ENCODE data around the gene WNT10A.
"Not testable (repeated sequence)": the region's sequence is repeated elsewhere in the genome, so short reads cannot be mapped to it uniquely, and the experiment has no call there.

Gene WNT10A

GRCh38 chr2:218927876-218928275 lies 47.2 kb downstream of the WNT10A start:
- no peaks in the 10 kb centered on the region for H3K4me1 ChIP-seq (ENCODE audit: insufficient read depth, low read length)

GRCh38 chr2:218930488-218930887 lies 49.8 kb downstream of the WNT10A start:
- H3K9ac ChIP-seq (ENCODE audit: low read length); H3K9me3 ChIP-seq (ENCODE audit: low read length); H3K4me3 ChIP-seq (ENCODE audit: low read depth in 1 of 2, low read length in 2 of 2); H3K27ac ChIP-seq (ENCODE audit: low read depth, low read length); H3K4me1 ChIP-seq (ENCODE audit: insufficient read depth, low read length); H3K36me3 ChIP-seq (ENCODE audit: insufficient read depth, low read length); H3K27me3 ChIP-seq (ENCODE audit: control insufficient read depth in 1 of 2, insufficient read depth in 2 of 2, low read length in 2 of 2): not testable (repeated sequence)

More at GRCh38 chr2:218927876-218928275, 47.2 kb downstream of the WNT10A start:
- Histone ChIP-seq H3K9ac (ENCODE audit: low read length) (no peak overlapping the region), H3K27me3 (ENCODE audit: control insufficient read depth in 1 of 2, insufficient read depth in 2 of 2, low read length in 2 of 2) (peaks cover 0 to 4% of the 10 kb centered on the region in 2 donors), H3K9me3 (ENCODE audit: low read length) (no peaks in the 10 kb centered on the region), H3K27ac (ENCODE audit: low read depth, low read length) (no peak overlapping the region), H3K36me3 (ENCODE audit: insufficient read depth, low read length) (no peaks in the 10 kb centered on the region), H3K4me3 (ENCODE audit: low read depth in 1 of 2, low read length in 2 of 2) (no peak overlapping the region)

GRCh38 chr2:218931751-218932150 lies 51.1 kb downstream of the WNT10A start:
- not testable (repeated sequence) for H3K27me3 ChIP-seq (ENCODE audit: control insufficient read depth in 1 of 2, insufficient read depth in 2 of 2, low read length in 2 of 2); H3K4me1 ChIP-seq (ENCODE audit: insufficient read depth, low read length); H3K36me3 ChIP-seq (ENCODE audit: insufficient read depth, low read length); H3K27ac ChIP-seq (ENCODE audit: low read depth, low read length); H3K9me3 ChIP-seq (ENCODE audit: low read length); H3K4me3 ChIP-seq (ENCODE audit: low read depth in 1 of 2, low read length in 2 of 2); H3K9ac ChIP-seq (ENCODE audit: low read length)
